H1 (cell line): Measurements from ENCODE around the gene TUBA4B. TPM values are rescaled to one million over a fixed set of nuclear protein-coding genes. Genes with fewer than 3 reads are reported as not detected.

ENCODE experiments used
- CTCF ChIA-PET: fragments of 300-600 bp; sonication (Branson Sonifier 250); formaldehyde crosslinking; loops from one replicate; lab custom pipeline; 2021; ENCODE audit not compliant: partially characterized antibody; lab: Charles Lee
- POLR2A ChIA-PET: fragments of 300-600 bp; sonication (Branson Sonifier 250); formaldehyde crosslinking; loops from one replicate; lab custom pipeline; 2021; ENCODE audit warnings: inconsistent platforms; ENCODE audit not compliant: partially characterized antibody; lab: Charles Lee
- DNase-seq, 2 experiments: peaks; one replicate each; pipeline versions ENCODE4 v3.0.0 to v3.0.0-alpha.2; 2010 to 2022; ENCODE audit warnings: low spot score in 2 of 2, low read depth in 1 of 2, mixed read lengths in 1 of 2
- FAIRE-seq: peaks from 2 replicates; lab custom pipeline; 2011; peaks lifted over from hg19 to GRCh38; lab: Jason Lieb, UNC
- H2AFZ ChIP-seq: 2 replicates; pipeline ENCODE4 v1.8.1; 2012; ENCODE audit warnings: low read length, inconsistent platforms
- H2AK5ac ChIP-seq: 2 replicates; pipeline ENCODE4 v1.6.1; 2013; ENCODE audit warnings: low read depth, low read length
- H2BK120ac ChIP-seq: replicated peaks from 2 replicates; pipeline ENCODE3; 2013; ENCODE audit warnings: low read depth, low read length, inconsistent platforms
- H2BK12ac ChIP-seq: 2 replicates; pipeline ENCODE4 v1.6.1; 2013; ENCODE audit warnings: low read depth, low read length
- H2BK15ac ChIP-seq: 2 replicates; pipeline ENCODE4 v1.6.1; 2013; ENCODE audit warnings: low read length
- H2BK20ac ChIP-seq: 2 replicates; pipeline ENCODE4 v1.6.1; 2013; ENCODE audit warnings: low read length
- H2BK5ac ChIP-seq: 2 replicates; pipeline ENCODE4 v1.6.1; 2013; ENCODE audit warnings: low read depth, low read length
- H3K14ac ChIP-seq: 2 replicates; pipeline ENCODE4 v1.6.1; 2013; ENCODE audit warnings: inconsistent platforms; ENCODE audit not compliant: insufficient read length
- H3K18ac ChIP-seq: 2 replicates; pipeline ENCODE4 v1.6.1; 2013; ENCODE audit warnings: low read length; ENCODE audit errors: extremely low read depth
- H3K23ac ChIP-seq: 2 replicates; pipeline ENCODE4 v1.6.1; 2013; ENCODE audit warnings: inconsistent platforms; ENCODE audit not compliant: insufficient read length
- H3K23me2 ChIP-seq: 2 replicates; pipeline ENCODE4 v1.6.1; 2013; ENCODE audit warnings: low read depth, low read length
- H3K27ac ChIP-seq: 2 replicates; pipeline ENCODE4 v1.6.1; 2011; ENCODE audit warnings: low read depth, low read length, inconsistent platforms
- H3K27me3 ChIP-seq, 4 experiments: replicated peaks in 1 of 4; 1 replicate in 1 of 4; 2 replicates in 3 of 4; pipeline versions ENCODE4 v1.6.1 to v1.8.1; 2011 to 2013; ENCODE audit warnings: low read length in 3 of 4, mild to moderate bottlenecking in 3 of 4, inconsistent platforms in 2 of 4, mixed read lengths in 2 of 4, moderate library complexity in 1 of 4; ENCODE audit not compliant: control insufficient read depth in 3 of 4, insufficient read depth in 3 of 4; ENCODE audit errors: extremely low read depth in 1 of 4
- H3K36me3 ChIP-seq, 4 experiments: 2 replicates each; pipeline versions ENCODE4 v1.6.1 to v1.8.1; 2011 to 2013; ENCODE audit warnings: mild to moderate bottlenecking in 4 of 4, low read length in 3 of 4, moderate library complexity in 2 of 4, control low read depth in 1 of 4, inconsistent platforms in 1 of 4; ENCODE audit not compliant: insufficient read depth in 4 of 4, control insufficient read depth in 2 of 4
- H3K4ac ChIP-seq: replicated peaks from 2 replicates; pipeline ENCODE3; 2013; ENCODE audit warnings: low read length, low read depth, mixed read lengths, inconsistent platforms; ENCODE audit not compliant: insufficient read length
- H3K4me1 ChIP-seq, 4 experiments: replicated peaks in 1 of 4; 1 replicate in 1 of 4; 2 replicates in 3 of 4; pipeline versions ENCODE4 v1.6.1 to v1.8.1; 2011 to 2013; ENCODE audit warnings: low read length in 3 of 4, inconsistent platforms in 2 of 4, mixed read lengths in 1 of 4; ENCODE audit not compliant: insufficient read depth in 4 of 4, control insufficient read depth in 3 of 4
- H3K4me2 ChIP-seq, 2 experiments: 2 replicates each; pipeline versions ENCODE4 v1.6.1 to v1.8.1; 2011 to 2013; ENCODE audit warnings: low read depth in 2 of 2, low read length in 2 of 2, control low read depth in 1 of 2, inconsistent platforms in 1 of 2, mild to moderate bottlenecking in 1 of 2; ENCODE audit not compliant: insufficient read depth in 1 of 2
- H3K4me3 ChIP-seq, 4 experiments: fragments of 200-600, 300-600 bp in 1 of 4; sonication (generic), shearing (Covaris generic), sonication (Bioruptor Twin) in 1 of 4; 2 replicates each; pipeline versions ENCODE4 v1.5.1 to v1.8.1; 2011 to 2016; ENCODE audit warnings: low read length in 4 of 4, low read depth in 3 of 4, control low read depth in 2 of 4, inconsistent platforms in 2 of 4, mild to moderate bottlenecking in 2 of 4, mixed read lengths in 1 of 4, moderate library complexity in 1 of 4; ENCODE audit not compliant: insufficient read depth in 2 of 4; ENCODE audit errors: extremely low read depth in 1 of 4
- H3K56ac ChIP-seq: replicated peaks from 2 replicates; pipeline ENCODE3; 2013; ENCODE audit warnings: low read depth, mild to moderate bottlenecking, mixed read lengths, low read length, inconsistent platforms; ENCODE audit not compliant: insufficient read length
- H3K79me1 ChIP-seq: 2 replicates; pipeline ENCODE4 v1.6.1; 2013; ENCODE audit warnings: low read depth, low read length, control low read depth
- H3K79me2 ChIP-seq, 2 experiments: 2 replicates each; pipeline versions ENCODE4 v1.6.1 to v1.8.1; 2012 to 2013; ENCODE audit warnings: low read length in 2 of 2, mild to moderate bottlenecking in 2 of 2, inconsistent platforms in 1 of 2; ENCODE audit not compliant: insufficient read depth in 2 of 2, control insufficient read depth in 1 of 2
- H3K9ac ChIP-seq, 4 experiments: replicated peaks in 1 of 4; 1 replicate in 1 of 4; 2 replicates in 3 of 4; pipeline versions ENCODE4 v1.6.1 to v1.8.1; 2011 to 2013; ENCODE audit warnings: low read depth in 3 of 4, low read length in 3 of 4, control low read depth in 2 of 4, mild to moderate bottlenecking in 2 of 4, moderate library complexity in 2 of 4, inconsistent platforms in 1 of 4; ENCODE audit errors: extremely low read depth in 1 of 4
- H3K9me3 ChIP-seq, 2 experiments: 2 replicates each; pipeline versions ENCODE4 v1.6.1 to v1.8.1; 2012 to 2013; ENCODE audit warnings: mild to moderate bottlenecking in 2 of 2, moderate library complexity in 2 of 2, control low read depth in 1 of 2, inconsistent platforms in 1 of 2, low read depth in 1 of 2, low read length in 1 of 2, mixed read lengths in 1 of 2; ENCODE audit not compliant: insufficient read depth in 2 of 2
- H4K20me1 ChIP-seq, 2 experiments: replicated peaks in 1 of 2; 2 replicates each; pipeline versions ENCODE3 to v1.8.1; 2011 to 2013; ENCODE audit warnings: inconsistent platforms in 2 of 2, low read length in 2 of 2, mild to moderate bottlenecking in 1 of 2; ENCODE audit not compliant: insufficient read depth in 2 of 2, control insufficient read depth in 1 of 2
- H4K5ac ChIP-seq: 2 replicates; pipeline ENCODE4 v1.6.1; 2013; ENCODE audit warnings: low read length, low read depth, mixed read lengths, inconsistent platforms; ENCODE audit not compliant: insufficient read length
- H4K8ac ChIP-seq: 2 replicates; pipeline ENCODE4 v1.8.0; 2013; ENCODE audit warnings: mild to moderate bottlenecking, moderate library complexity, low read length, inconsistent platforms; ENCODE audit not compliant: insufficient read depth; ENCODE audit errors: extremely low read depth
- H4K91ac ChIP-seq: replicated peaks from 2 replicates; pipeline ENCODE3; 2013; ENCODE audit warnings: low read length, mixed read lengths, inconsistent platforms; ENCODE audit not compliant: insufficient read length
- CTBP2 ChIP-seq: IDR thresholded peaks from 2 replicates; pipeline ENCODE4 v1.7.0; 2011; ENCODE audit warnings: borderline replicate concordance, mild to moderate bottlenecking, moderate library complexity, mixed read lengths, low read length; ENCODE audit not compliant: insufficient read depth, insufficient read length
- JUN ChIP-seq: IDR thresholded peaks from 2 replicates; pipeline ENCODE4 v1.6.1; 2011; ENCODE audit warnings: low read depth, mild to moderate bottlenecking, improper control_type of control experiment, low read length
- SAP30 ChIP-seq: fragments of 300-600 bp; sonication (generic); IDR thresholded peaks from 2 replicates; pipeline ENCODE4 v1.7.1; 2012; ENCODE audit warnings: low read length, moderate library complexity, mild to moderate bottlenecking, inconsistent platforms; ENCODE audit not compliant: insufficient read depth, insufficient replicate concordance
- TEAD4 ChIP-seq: IDR thresholded peaks from 2 replicates; pipeline ENCODE4 v1.6.1; 2012; ENCODE audit warnings: low read depth, low read length, inconsistent platforms, mixed read lengths
- WGBS, 2 experiments: shearing (Covaris generic) in 1 of 2; methylation state at CpG; one replicate each; pipeline versions ENCODE4 v1.1.6 to v1.1.7; 2013 to 2015; ENCODE audit warnings: low lambda C conversion rate in 2 of 2, mixed read lengths in 2 of 2, inconsistent platforms in 1 of 2, low coverage in 1 of 2, missing lambda C conversion rate in 1 of 2; ENCODE audit not compliant: insufficient replicate concordance in 2 of 2, insufficient coverage in 1 of 2, insufficient read length in 1 of 2; ENCODE audit errors: extremely low coverage in 1 of 2, missing lambda C conversion rate in 1 of 2; 5-methylcytosine and 5-hydroxymethylcytosine counted together
- polyA plus RNA-seq, 7 experiments: library from polyadenylated mRNA; depleted of rRNA in 3 of 7; stranded (reverse) in 5 of 7; unstranded in 2 of 7; fragments of >200 nt in 5 of 7; fragments of 200-250 nt in 2 of 7; gene quantifications; 1 replicate in 5 of 7; 2 replicates in 1 of 7; 4 replicates in 1 of 7; pipeline versions ENCODE4 v1.2.1 to v1.2.3, GENCODE V29; 2011 to 2013; ENCODE audit warnings: missing spikeins in 2 of 7, mixed read lengths in 2 of 7
- total RNA-seq: library from RNA; stranded (reverse); fragmentation: NEBNext Ultra II Directional; extraction: Animal tissue kit (Norgen Biotek cat#: 25700); gene quantifications from 2 replicates; pipeline ENCODE4 v1.2.1, GENCODE V29; 2021

The TUBA4B gene
- total and polyA plus RNA-seq, 2 of the 8 experiments (the other 6 are each of a cell fraction or from before 2014, with no cell fraction given), result 0.08 to 0.24 TPM

DNA sequence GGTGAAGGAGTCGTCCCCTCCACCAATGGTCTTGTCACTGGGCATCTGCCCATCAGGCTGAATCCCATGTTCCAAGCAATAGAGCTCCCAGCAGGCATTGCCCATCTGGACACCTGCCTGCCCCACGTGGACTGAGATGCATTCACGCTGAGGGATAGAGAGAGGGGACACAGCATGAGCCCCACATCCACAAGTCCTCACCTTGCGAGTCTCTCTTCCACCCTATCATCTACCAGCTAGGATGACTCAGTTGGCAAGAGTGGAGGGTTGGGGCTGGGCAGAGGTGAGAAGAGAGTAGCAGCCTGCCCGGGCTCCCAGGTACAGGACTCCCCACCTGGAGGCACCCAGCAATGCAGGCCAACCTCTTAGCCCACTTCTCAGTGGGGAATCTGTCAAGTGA lies 959 bp upstream of the TUBA4B start:
- Histone ChIP-seq H3K27me3 (peaks cover 16 to 43% (median 35%) of the 10 kb centered on the region in 4 experiments), H3K4me2 (peak overlapping the region; percentile 85 to 92)
- CTCF ChIA-PET, result interaction anchor here (0.7 to 6.6 kb wide), 14 partner anchors 9 to 115 kb away, joined by 3 to 118 read pairs (median 3); partner anchors contain the start of genes DNAJB2 and ZFAND2B

More for the DNA sequence above, 959 bp upstream of the TUBA4B start:
- H3K79me2 ChIP-seq, result no peaks in the 10 kb centered on the region
- no peak overlapping the region for H2BK20ac ChIP-seq
- H3K9ac ChIP-seq, result no peak overlapping the region
- peaks cover 5 to 14% (median 9%) of the 10 kb centered on the region in 4 experiments for H3K4me1 ChIP-seq
- FAIRE-seq (no peak), DNase-seq (no peak)
- no peak overlapping the region for H3K14ac ChIP-seq
- no peak overlapping the region for H4K5ac ChIP-seq
- H3K79me1 ChIP-seq, result peaks cover 2% of the 10 kb centered on the region; the same call in 1 of the 2 replicates
- no peak overlapping the region for H3K4ac ChIP-seq
- peak overlapping the region in 1 of 4 experiments; percentile 64; a peak in 2 of 8 replicates for H3K4me3 ChIP-seq
- TF ChIP-seq CTBP2, result no peak
- no peak for TF ChIP-seq TEAD4
- TF ChIP-seq SAP30, result no peak
- no peak for TF ChIP-seq JUN
- H3K36me3 ChIP-seq, result peaks cover 0 to 9% (median 5%) of the 10 kb centered on the region in 4 experiments; a peak in 4 of 8 replicates
- H2BK5ac ChIP-seq, result no peak overlapping the region
- H4K91ac ChIP-seq, result no peak overlapping the region
- H3K23me2 ChIP-seq, result peaks cover 17% of the 10 kb centered on the region
- WGBS, 2 experiments, result 71% methylated on average over 5 of the region's 5 CpGs; no CpG with 5 or more reads in 1 of the 2 experiments
- H2BK15ac ChIP-seq, result peak overlapping the region; percentile 23; the same call in 1 of the 2 replicates
- H3K56ac ChIP-seq, result no peak overlapping the region
- H4K20me1 ChIP-seq, result peaks cover 0 to 2% of the 10 kb centered on the region in 2 experiments
- no peak overlapping the region; the same call in 1 of the 2 replicates for H2AK5ac ChIP-seq
- H3K9me3 ChIP-seq, result no peaks in the 10 kb centered on the region
- H2BK12ac ChIP-seq, result 0 out of 2 replicates have a peak overlapping the region, but pooled peaks have one; percentile 35
- no peak overlapping the region for H3K27ac ChIP-seq
- no peak overlapping the region for H2BK120ac ChIP-seq
- POLR2A ChIA-PET, result interaction anchor here (0.6 to 14.9 kb wide), 15 partner anchors 10 to 132 kb away, joined by 3 to 190 read pairs (median 7); partner anchors contain the start of genes ABCB6, ANKZF1, ATG9A and CNPPD1
- H3K23ac ChIP-seq, result no peak overlapping the region
- H2AFZ ChIP-seq, result no peak overlapping the region
- H3K18ac ChIP-seq, result no peak overlapping the region
- H4K8ac ChIP-seq, result no peak overlapping the region
